ENCODE data around the gene RTCB. TPM values are rescaled to one million over a fixed set of nuclear protein-coding genes. Genes with fewer than 3 reads are reported as not detected.
"Not testable (repeated sequence)": the region's sequence is repeated elsewhere in the genome, so short reads cannot be mapped to it uniquely, and the experiment has no call there.

The RTCB gene
- total RNA-seq, 1 donor from 2014 or later = 61.8 TPM

DNA sequence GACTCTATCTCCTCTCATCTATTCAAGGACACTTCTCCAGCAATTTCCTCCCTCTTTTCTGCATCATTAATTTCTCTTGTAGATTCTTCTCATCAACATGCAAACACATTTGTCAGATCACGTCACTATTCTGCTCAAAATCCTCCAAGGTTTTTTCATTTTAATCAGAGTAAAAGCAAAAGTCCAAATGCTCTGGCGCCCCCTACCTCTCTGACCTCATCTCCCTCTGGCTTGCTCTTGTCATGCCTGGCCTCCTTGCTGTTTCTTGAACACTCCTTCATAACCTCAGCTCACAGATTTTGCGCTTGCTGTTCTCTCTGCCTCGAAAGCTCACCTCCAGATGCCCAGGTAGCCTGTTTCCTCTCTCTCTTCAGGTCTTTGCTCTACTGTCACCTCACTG is 22.4 kb downstream of the RTCB start:
- DNase-seq = no peak

DNA sequence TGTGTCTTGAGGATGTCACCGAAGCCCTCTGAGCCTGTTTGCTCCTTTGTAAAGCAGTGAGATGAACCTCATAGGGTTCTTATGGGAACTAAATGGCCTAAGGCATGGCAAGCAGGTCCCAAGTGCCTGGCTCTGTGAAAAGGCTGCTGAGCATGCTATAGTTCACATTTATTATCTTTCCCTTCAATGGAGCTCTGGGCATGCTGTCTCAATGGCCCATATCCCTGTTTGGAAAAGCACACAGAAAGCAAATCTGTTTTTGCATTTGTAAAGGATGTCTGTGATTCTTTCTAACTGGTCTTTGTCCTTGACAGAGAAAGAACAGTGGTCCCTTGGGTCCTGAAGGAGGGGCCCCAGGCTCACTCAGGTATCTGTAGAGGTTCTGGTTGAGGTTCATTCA is 26.4 kb downstream of the RTCB start:
- no peak for DNase-seq

DNA sequence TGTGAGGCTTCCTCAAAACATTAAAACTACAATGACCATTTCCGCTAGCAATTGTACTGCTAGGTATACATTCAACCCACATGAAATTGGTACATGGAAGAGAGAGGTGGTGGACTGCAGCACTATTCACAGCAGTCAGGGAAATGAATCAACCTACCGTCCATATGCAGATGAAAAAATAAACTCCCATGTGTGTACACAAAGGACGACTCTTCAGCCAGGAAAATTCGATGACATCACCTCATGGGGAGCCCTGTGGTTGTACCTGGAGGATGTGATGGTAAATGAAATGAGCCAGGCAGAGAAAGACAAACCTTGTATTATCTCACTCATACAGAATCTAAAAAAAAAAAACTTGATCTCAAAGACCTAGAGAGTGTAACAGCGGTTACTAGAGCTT is 31.1 kb downstream of the RTCB start:
- DNase-seq = no peak

DNA sequence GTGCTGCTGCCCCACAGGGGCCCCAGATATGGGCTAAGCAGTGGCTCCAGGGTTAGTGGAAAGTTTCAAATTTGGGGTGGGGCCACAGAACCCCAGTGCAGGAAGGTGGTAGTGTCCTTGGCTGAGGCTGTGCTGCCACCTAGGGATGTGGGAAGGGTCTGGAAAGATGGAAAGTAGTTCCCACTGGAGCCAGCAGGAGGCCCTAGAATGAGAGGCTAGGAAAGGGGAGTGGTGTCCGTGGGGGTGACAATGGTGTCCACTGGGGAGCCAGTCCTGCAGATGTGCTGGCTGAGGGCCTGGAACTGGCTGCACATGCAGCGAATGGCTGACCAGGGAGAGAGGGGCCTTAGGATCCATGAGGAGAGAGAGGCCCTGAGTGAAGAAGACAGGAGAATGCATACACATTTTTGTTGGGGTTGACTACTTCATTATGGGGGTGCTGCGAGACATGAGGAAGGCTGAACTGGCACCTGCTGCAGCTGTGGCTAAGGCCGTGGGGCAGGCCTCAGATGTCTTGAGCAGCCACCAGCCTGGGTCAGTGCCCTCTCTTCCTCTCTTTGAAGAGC is 33.3 kb downstream of the RTCB start:
- peak; percentile 31 for DNase-seq

DNA sequence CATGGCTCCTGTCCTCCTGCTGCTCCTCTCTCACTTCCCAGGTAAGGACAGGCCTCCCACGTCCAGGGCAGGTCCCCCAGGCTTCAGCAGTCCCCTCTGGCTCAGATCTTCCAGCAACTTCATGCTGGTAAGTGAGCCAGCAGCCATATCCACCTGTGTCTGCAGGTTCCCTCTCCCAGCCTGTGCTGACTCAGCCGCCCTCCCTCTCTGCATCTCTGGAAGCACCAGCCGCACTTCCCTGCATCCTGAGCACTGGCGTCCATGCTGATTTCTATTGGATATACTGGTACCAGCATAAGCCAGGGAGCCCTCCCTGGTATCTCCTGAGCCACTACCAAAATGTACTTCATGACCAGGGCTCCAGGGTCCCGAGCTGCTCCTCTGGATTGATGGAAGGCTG is 35.4 kb downstream of the RTCB start:
- DNase-seq = no peak

DNA sequence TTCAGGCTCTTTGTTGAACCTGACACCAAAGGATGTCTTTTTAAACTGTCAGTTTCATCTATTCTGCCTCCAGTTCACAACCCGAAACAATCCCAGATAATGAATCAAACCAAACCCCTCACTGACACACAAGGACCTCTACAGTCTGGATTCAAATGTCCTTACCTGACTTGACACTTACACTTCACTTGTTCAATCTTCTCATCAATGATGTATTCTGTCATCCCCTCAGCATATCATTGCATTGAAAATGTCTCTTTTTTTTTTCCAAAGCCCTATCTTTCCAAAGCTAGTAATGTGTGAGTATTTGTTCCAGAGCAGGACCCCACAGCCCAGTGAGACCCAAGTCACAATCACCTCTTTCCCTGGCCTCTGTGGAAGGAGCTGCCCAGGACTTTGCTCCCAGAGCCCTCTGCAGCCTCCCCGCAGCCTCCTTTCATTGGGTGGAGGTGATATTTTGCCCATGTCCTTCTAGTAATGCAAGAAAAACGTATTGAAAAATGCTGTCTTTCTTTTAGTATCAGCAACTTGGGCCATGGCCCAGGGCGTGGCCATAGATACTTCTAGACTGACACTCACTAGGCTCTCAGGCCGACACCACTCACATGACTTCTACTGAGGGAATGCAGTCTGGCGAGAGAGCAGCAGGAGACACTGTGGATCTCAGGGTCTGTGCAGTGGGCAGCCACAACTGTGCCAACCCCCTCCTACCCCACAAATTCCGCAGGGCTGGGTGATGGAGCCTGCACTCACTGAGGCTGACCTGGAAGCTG is 36.2 kb downstream of the RTCB start:
- DNase-seq = no peak

DNA sequence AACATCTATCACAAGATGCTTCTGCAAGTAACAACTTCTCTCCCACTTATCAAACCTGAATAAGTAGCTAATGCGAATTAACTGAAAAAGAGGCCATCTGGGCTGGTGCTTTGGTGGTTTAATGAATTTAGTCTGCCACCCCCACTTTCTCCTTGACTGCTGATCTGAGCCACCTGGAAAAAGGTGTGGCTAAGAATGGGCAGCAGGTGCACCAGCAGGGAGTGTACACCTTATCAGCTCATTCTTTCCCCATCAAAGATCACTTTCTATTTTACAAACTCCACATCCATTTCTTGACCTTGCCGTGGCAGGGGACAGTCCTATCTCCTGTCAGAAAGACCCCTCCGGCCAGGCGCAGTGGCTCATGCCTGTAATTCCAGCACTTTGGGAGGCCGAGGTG is 47.8 kb downstream of the RTCB start:
- no peak for DNase-seq

DNA sequence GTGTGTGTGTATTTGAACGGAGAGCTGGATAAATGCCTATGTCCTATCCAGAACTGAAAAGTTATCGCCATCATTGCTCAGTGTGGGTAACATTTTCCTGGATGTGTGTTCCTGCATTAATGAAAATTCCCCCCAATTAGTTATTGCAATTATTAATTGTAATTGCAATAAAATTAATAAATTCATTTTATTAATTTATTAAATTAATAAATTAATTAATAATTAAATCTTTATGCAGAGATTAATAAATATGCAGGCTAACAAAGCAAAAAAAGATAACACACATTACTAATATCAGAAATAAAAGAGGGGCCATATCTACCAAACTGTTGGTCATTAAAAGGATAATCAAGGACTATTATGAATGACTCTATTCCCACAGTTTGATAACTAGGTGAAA is 50.8 kb downstream of the RTCB start:
- DNase-seq = no peak

DNA sequence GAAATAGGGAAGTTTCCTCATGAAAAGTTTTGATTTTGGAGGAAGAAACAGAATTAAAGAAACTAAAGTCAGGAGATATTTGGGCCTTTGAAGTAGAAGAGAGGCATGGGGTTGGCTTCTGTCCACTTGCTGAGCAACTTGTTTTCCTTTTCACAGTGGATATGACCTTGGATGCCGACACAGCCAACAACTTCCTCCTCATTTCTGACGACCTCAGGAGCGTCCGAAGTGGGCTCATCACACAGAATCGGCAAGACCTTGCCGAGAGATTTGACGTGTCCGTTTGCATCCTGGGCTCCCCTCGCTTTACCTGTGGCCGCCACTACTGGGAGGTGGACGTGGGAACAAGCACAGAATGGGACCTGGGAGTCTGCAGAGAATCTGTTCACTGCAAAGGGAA is 52.0 kb downstream of the RTCB start:
- not testable (repeated sequence) for DNase-seq

DNA sequence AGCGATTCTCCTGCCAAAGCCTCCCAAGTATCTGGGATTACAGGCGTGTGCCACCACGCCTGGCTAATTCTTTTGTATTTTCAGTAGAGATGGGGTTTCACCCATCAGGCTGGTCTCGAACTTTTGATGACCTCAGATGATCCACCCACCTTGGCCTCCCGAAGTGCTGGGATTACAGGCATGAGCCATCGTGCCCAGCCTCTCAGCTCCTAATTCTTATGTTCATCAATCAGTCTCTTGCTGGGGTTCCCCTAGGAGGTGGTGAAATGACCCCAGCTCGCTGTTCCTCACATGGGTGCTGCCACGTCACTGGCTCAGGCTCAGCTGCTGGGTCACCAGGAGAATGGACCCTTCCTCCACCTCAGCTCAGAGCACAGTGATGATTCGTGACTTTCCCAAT is 54.5 kb downstream of the RTCB start, which contains the start of gene RFPL3:
TSS of gene RFPL3 (plus strand) at position 301 of the 400 bp plus-strand sequence. CDS start 205 bp downstream, outside the sequence.
- DNase-seq = not testable (repeated sequence)

DNA sequence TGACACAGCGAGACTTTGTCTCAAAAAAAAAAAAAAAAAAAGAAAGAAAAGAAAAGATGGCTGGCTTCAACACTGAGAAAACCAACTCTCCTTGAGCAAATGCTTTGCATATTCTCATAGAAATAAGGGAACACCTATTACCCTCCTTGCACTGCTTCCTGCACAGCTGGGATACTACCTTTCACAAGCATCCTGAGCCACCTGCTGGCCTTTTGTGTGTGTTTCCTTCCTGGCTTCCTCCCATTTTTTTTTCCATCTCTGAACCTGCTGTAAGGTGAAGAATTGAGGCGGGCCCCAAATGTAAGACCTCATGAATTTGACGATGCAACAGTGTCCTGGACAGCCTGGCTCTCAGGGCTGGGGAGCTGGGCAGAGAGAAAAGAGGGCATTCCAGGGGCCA is 56.3 kb downstream of the RTCB start:
- no peak for DNase-seq

DNA sequence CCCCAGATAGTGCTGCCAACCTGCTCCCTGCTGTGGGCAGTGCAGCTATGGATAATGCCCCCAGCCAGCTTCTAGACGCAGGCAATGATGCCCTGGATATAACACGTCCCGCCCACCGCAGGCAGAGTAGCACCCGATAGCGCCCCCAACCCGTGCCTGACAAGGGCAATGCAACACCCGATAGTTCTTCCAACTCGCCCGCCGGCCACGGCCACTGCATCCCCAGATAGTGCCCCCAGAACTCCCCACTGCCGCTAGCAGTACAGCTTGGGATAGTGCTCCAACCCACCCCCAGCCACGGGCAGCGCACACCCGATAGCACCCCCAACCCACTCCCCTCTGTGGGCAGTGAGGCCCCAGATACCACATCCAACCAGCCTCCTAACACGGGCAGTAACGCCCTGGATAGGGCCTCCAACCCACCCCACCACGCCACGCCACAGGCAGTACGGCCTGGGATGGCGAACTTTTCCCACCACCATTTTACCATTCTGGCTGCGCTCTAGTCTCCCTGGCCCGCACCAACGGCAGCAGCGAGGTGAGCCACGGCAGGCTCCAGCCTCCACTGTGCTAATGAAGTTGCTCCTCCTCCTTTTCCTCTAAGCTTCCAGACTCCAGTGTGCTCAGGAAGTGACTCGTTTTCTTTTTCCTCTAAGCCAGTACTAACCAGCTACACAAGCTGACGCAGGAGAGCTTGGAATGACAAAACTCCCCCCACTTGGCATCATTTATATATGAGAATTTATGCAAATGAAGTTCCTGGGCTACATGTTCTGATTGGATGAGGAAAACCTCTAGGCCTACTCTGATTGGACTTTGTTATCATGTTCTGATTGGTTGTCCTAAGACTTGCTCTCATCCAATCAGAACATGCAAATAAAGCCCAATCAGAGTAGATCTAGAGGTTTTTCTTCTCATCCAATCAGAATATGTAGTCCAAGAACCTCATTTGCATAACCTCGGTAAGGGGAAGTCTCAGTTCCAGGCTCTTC is 57.4 kb downstream of the RTCB start:
- DNase-seq = no peak

DNA sequence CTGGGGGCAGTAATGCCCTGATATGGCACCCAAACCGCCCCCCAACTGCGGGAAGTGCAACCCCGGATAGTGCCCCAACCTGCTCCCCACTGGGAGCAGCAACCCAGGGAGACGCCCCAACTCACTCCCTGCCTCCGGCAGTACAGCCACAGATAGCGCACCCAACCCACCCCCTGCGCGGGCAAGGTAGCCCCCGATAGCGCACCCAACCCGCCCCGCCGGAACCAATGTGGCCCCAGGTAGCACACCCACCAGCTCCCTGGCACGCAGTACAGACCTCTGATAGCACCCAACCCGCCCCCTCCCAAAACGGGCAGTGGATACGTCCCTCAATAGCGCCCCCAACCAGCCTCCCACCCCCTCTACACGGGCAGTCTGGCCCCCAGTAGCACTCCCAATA is 58.2 kb downstream of the RTCB start:
- no peak for DNase-seq

DNA sequence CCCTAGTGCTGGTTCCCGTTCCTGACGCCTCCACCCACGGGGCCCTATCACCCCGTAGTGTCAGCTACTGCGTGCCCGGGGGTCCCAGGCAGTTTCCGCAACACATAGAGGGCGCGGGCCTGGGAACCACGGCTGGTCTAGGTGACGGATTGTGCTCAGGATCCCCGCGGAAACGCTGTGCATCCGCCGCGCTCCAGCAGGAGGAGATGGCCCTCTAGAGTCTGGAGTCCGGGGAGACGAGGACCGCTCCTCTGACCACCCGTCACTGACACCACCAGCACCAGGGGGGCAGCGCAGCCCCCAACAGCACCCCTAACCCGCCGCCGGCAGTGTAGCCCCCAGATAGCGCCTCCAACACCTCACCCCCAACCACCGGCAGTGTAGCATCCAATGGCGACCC is 58.8 kb downstream of the RTCB start:
- no peak for DNase-seq

DNA sequence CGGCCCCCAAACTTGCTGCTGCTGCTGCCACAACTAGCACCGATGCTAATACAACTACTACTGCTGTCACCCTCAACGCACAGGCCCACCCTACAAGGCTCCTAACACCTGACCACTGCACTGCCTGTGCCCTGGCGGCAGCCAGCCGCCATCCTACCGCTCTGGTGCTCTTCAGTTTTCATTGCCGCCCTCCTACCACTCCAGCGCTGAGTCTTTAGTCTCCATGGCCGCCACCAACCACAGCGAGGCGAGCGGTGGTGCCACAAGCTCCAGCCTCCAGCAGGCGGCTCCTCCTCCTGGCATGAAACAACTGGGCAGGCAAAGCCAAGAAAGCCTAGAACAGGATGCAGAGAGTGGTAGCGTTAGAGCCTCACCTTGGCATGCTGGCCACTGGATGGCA is 59.4 kb downstream of the RTCB start:
- DNase-seq = no peak

DNA sequence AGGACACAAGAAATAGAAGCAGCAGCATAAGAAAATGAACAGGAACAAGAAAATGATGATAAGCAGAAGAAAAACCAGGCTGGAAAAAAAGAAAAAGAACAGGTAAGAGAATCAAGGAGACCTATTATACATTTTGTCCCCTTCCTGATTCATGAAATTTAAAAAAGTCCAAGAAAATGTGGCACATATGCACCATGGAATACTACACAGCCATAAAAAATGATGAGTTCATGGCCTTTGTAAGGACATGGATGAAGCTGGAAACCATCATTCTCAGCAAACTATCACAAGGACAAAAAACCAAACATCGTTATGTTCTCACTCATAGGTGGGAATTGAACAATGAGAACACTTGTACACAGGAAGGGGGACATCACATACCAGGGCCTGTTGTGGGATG is 60.2 kb downstream of the RTCB start:
- not testable (repeated sequence) for DNase-seq

DNA sequence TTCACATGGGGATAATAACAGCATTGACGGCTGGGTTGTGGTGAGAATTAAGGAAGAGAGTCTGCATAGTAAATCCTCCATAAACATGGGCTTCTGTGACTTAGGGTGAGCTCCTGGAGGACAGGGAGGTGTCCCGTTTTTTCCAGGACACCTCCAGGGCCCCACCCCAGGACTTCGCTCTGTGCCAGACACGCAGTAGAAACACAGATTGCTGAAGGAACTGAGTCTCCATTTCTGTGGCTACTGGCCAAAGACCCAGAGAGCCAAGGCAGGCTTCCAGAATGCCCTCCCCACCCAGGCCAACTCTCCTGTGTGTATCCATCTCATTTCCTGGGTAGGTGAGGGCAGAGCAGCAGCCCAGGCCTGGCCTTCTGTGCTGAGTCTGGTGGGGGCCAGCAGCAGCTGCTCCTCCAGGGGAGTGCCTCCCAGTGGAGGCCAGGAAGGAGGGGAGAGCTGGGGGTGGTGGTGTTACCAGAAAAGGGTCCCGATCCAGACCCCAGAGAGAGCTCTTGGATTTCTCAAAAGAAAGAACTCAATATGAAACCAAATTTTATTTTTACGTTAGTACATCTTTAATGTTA is 63.9 kb downstream of the RTCB start:
- DNase-seq = no peak

DNA sequence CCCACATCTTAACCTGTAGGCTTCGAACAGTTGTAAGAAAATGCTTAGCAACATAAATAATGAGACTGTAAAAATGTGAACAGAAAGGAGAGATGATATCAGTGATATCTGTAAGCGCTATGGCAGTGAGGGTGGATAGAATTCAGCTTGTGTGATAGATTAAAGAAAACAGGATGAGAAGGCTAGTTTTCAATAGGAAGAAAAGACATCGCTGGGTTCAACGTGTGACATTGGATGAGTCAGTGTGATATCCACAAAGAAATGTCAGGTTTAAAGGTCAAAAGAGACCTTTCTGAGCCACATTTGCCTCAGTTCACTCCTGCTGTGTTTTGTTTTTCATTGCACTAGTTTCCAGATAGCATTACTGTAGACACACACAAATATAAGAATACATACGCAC is 68.1 kb downstream of the RTCB start:
- no peak for DNase-seq

DNA sequence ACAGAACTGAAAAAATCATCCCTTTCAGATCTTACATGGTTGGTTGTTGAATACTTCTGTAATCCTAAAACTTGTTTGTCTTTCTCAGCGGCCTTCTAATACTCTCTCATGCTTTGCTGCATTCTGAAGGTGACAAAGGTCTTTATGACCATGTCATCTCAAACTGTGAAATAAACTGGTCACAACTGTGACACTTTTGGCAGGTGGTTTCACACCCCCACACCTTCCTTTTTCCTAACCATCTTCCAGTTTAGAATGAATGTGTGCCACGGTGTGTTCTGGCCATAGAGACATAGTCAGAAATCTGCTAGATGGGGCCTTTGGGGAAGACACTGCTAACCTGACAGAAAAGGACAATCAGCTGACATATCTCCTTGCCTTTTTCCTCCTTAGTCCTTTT is 69.1 kb downstream of the RTCB start:
- DNase-seq = no peak

DNA sequence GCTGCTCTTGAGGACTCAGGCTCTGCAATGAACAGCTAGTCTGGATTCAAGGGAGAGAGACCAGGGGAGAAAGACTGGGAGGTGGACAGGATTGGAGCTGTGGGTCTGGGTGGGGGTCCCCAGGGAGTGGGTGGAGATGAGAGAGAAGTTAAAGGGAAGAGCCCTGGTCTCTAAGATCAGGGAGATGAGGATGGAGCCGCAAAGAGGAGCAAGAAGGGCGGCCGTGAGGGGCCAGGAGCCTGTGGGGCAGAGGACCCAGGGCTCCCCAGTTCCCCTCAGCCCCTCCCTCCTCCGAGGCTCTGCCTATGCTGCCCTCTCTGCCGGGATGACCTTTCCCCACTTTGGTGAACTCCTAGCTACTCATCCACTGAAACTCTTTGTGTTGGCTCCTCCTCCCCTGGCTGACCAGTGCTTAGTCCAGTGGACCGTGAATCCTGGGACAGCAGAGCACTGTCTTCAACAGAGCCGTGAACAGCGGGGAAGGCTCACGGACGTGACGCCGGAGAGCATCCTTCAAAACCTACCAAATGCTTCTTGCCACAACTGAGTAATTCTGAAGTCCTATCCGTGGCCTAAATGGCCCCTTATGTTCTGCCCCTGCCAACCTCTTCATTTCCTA is 70.8 kb downstream of the RTCB start:
- DNase-seq = no peak

DNA sequence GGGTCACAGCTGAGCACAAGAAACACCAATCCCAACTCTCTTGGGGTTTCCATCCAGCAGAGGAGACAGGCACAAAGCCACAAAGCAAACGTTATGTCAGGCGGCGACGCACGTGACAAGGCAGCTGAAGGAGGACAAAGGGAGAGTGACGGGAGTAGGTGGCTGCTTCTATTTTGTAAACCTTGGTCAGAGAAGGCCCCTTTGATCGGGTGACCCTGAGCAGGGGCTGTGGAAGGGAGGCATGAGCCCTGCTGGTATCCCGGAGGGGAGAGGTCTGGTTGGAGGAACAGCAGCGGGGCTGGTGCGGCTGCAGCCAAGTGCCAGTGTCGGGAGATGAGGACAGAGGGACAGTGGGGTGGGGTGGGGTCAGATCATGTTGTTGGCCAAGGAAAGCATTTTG is 71.6 kb downstream of the RTCB start:
- DNase-seq = no peak

Measured in occipital lobe (tissue), 2 donors.